DOHH2 (cell line): ENCODE measurements around the gene SNTB2.

Experiments
- H3F3A ChIP-seq: fragments of 200-600 bp; sonication (generic), shearing (Covaris generic); 2 replicates; pipeline ENCODE4 v1.6.0; 2016; ENCODE audit warnings: antibody characterized with exemption, mild to moderate bottlenecking; ENCODE audit not compliant: control insufficient read depth, insufficient read depth
- H3K27ac ChIP-seq: fragments of 200-600 bp; sonication (generic); 2 replicates; pipeline ENCODE4 v1.5.1; 2014; ENCODE audit warnings: low read depth, mild to moderate bottlenecking, low read length, moderate library complexity
- H3K27me3 ChIP-seq: fragments of 200-600 bp; sonication (generic); 2 replicates; pipeline ENCODE4 v1.6.1; 2014; ENCODE audit warnings: mild to moderate bottlenecking, low read length, mixed read lengths; ENCODE audit not compliant: control insufficient read depth
- H3K36me3 ChIP-seq: fragments of 200-600 bp; sonication (generic); 2 replicates; pipeline ENCODE4 v1.6.1; 2014; ENCODE audit warnings: mild to moderate bottlenecking, low read length, moderate library complexity, mixed read lengths; ENCODE audit not compliant: control insufficient read depth
- H3K4me1 ChIP-seq: fragments of 200-600 bp; sonication (generic); 2 replicates; pipeline ENCODE4 v1.6.1; 2014; ENCODE audit warnings: mild to moderate bottlenecking, low read length, mixed read lengths; ENCODE audit not compliant: control insufficient read depth
- H3K4me2 ChIP-seq: fragments of 200-600 bp; sonication (generic); 2 replicates; pipeline ENCODE4 v1.6.0; 2014; ENCODE audit warnings: mild to moderate bottlenecking, low read length, moderate library complexity
- H3K4me3 ChIP-seq: fragments of 200-600 bp; sonication (generic); 2 replicates; pipeline ENCODE4 v1.5.1; 2014; ENCODE audit warnings: mild to moderate bottlenecking, low read length, mixed read lengths
- H3K79me2 ChIP-seq: fragments of 200-600 bp; sonication (generic); 2 replicates; pipeline ENCODE4 v1.6.1; 2014; ENCODE audit warnings: mild to moderate bottlenecking, low read length, mixed read lengths; ENCODE audit not compliant: control insufficient read depth
- H3K9me2 ChIP-seq: fragments of 200-600 bp; sonication (generic); replicated peaks from 2 replicates; pipeline ENCODE4 v1.6.1; 2014; ENCODE audit warnings: mild to moderate bottlenecking, low read length, mixed read lengths; ENCODE audit not compliant: control insufficient read depth
- H3K9me3 ChIP-seq: fragments of 200-600 bp; sonication (generic); 2 replicates; pipeline ENCODE4 v1.6.1; 2014; ENCODE audit warnings: antibody characterized with exemption, low read length, mixed read lengths; ENCODE audit not compliant: control insufficient read depth, insufficient read depth
- H4K20me1 ChIP-seq: fragments of 200-600 bp; sonication (generic); 2 replicates; pipeline ENCODE4 v1.6.0; 2014; ENCODE audit warnings: low read depth, mild to moderate bottlenecking, antibody characterized with exemption, low read length, moderate library complexity; ENCODE audit not compliant: control insufficient read depth, insufficient read depth
- CTCF ChIP-seq: fragments of 200-600 bp; sonication (generic); IDR thresholded peaks from one replicate; pipeline ENCODE4 v1.5.1; 2014; ENCODE audit warnings: antibody characterized with exemption, mild to moderate bottlenecking, low read depth, low read length; ENCODE audit not compliant: poor library complexity, severe bottlenecking
- EZH2phosphoT487 ChIP-seq: fragments of 200-600 bp; sonication (generic); IDR thresholded peaks from 2 replicates; pipeline ENCODE4 v1.6.1; 2017; ENCODE audit warnings: borderline replicate concordance, mild to moderate bottlenecking, antibody characterized with exemption, low read length, moderate library complexity, mixed read lengths

Gene SNTB2

DNA sequence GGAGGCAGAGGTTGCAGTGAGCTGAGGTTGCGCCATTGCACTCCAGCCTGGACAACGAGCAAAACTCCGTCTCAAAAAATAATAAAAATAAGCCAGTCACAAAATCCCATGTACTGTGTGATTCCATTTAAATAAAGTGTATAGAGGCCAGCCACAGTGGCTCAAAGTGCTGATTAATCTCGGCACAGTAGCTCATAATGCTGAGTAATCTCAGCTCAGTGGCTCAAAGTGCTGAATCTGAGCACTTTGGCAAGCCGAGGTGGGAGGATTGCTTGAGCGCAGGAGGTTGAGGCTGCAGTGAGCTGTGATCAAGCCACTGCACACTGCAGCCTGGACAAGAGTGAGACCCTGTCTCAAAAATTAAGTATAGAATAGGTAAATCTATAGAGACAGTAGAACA lies 159.7 kb downstream of the SNTB2 start:
- Histone ChIP-seq H3K79me2 (peaks cover 16% of the 10 kb centered on the region), H3K9me3 (no peaks in the 10 kb centered on the region), H3K4me1 (peaks cover 21% of the 10 kb centered on the region), H3K27me3 (no peaks in the 10 kb centered on the region), H3K27ac (no peak overlapping the region), H4K20me1 (no peaks in the 10 kb centered on the region; the same call in 1 of the 2 replicates), H3K9me2 (no peaks in the 10 kb centered on the region), H3F3A (peaks cover 23% of the 10 kb centered on the region), H3K36me3 (peaks cover 50% of the 10 kb centered on the region), H3K4me2 (no peak overlapping the region), H3K4me3 (no peak overlapping the region)
- no peak for TF ChIP-seq CTCF
- no peak for TF ChIP-seq EZH2phosphoT487

GRCh38 chr16:69348222-69348621 lies 161.3 kb downstream of the SNTB2 start:
- TF ChIP-seq EZH2phosphoT487 (no peak), CTCF (no peak)
- no peaks in the 10 kb centered on the region; the same call in 1 of the 2 replicates for H4K20me1 ChIP-seq
- H3K4me1 ChIP-seq: peaks cover 14% of the 10 kb centered on the region
- H3K9me3 ChIP-seq: no peaks in the 10 kb centered on the region
- peaks cover 45% of the 10 kb centered on the region for H3K36me3 ChIP-seq
- no peak overlapping the region for H3K4me3 ChIP-seq
- peaks cover 6% of the 10 kb centered on the region for H3K79me2 ChIP-seq
- H3K9me2 ChIP-seq: no peaks in the 10 kb centered on the region
- no peaks in the 10 kb centered on the region for H3K27me3 ChIP-seq
- no peak overlapping the region for H3K4me2 ChIP-seq
- peaks cover 18% of the 10 kb centered on the region for H3F3A ChIP-seq
- no peak overlapping the region for H3K27ac ChIP-seq

DNA sequence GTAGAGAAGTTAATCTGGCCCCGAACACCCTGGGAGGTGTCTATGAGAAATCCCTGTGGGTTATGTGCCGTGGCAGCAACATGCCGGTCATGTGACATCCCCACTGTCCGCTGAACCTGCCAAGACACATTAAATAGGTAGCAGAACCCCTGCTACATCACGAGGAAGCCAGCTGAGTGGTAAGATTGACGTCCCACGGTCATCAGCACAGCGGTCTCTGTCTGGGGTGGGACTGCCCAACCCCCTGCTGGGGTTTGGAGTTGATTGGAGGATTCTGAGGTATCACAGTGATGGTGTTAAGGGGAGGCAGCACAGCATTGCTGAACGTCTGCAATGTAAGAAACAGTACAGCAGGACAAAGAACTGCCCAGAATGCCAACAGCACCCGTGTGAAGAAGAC lies 162.6 kb downstream of the SNTB2 start:
- H3K9me3 ChIP-seq: no peaks in the 10 kb centered on the region
- H4K20me1 ChIP-seq: no peaks in the 10 kb centered on the region; the same call in 1 of the 2 replicates
- TF ChIP-seq EZH2phosphoT487: no peak
- no peak for TF ChIP-seq CTCF
- H3K9me2 ChIP-seq: no peaks in the 10 kb centered on the region
- H3F3A ChIP-seq: peaks cover 18% of the 10 kb centered on the region
- H3K27me3 ChIP-seq: no peaks in the 10 kb centered on the region
- H3K4me1 ChIP-seq: peaks cover 14% of the 10 kb centered on the region
- no peaks in the 10 kb centered on the region for H3K79me2 ChIP-seq
- peaks cover 37% of the 10 kb centered on the region for H3K36me3 ChIP-seq
- H3K4me2 ChIP-seq: no peak overlapping the region
- H3K4me3 ChIP-seq: no peak overlapping the region
- no peak overlapping the region for H3K27ac ChIP-seq
